Panc1 (cell line): Measurements from ENCODE around the gene TNP1. TPM values are rescaled to one million over a fixed set of nuclear protein-coding genes. Genes with fewer than 3 reads are reported as not detected.

Experiments
- ATAC-seq: fragments of 200-7000 bp; cut with Tn5 transposase; 2 replicates; pipeline ENCODE4 v1.9.1; 2020; ENCODE audit warnings: mild to moderate bottlenecking, moderate library complexity
- BruUV-seq: library from RNA; stranded (reverse); fragments of 400-500 nt; replicated peaks from 2 replicates; lab custom pipeline; 2021; lab: Mats Ljungman, UMichigan
- CTCF ChIA-PET: fragments of 300-600 bp; sonication (Branson Sonifier 250); formaldehyde crosslinking; loops from one replicate; lab custom pipeline; 2022; ENCODE audit warnings: antibody characterized with exemption; lab: Charles Lee
- POLR2A ChIA-PET: fragments of 300-600 bp; sonication (Branson Sonifier 250); formaldehyde crosslinking; loops from one replicate; lab custom pipeline; 2022; ENCODE audit warnings: antibody characterized with exemption; lab: Charles Lee
- DNase-seq: peaks from one replicate; pipeline ENCODE4 v3.0.0-alpha.2; 2010; ENCODE audit warnings: low read depth, low spot score
- H3K27ac ChIP-seq: 2 replicates; pipeline ENCODE4 v1.5.1; 2011; ENCODE audit warnings: mild to moderate bottlenecking, low read length, inconsistent platforms
- H3K27me3 ChIP-seq: fragments of 200-500 bp; sonication (Bioruptor generic); 2 replicates; pipeline ENCODE4 v1.6.0; 2014; ENCODE audit warnings: low read length, inconsistent platforms; ENCODE audit not compliant: control insufficient read depth, insufficient read depth
- H3K36me3 ChIP-seq: fragments of 200-500 bp; sonication (Bioruptor generic); 2 replicates; pipeline ENCODE4 v1.5.1; 2014; ENCODE audit warnings: inconsistent platforms, mild to moderate bottlenecking, low read length, moderate library complexity; ENCODE audit not compliant: control insufficient read depth, insufficient read depth
- H3K4me1 ChIP-seq: 2 replicates; pipeline ENCODE4 v1.5.1; 2011; ENCODE audit warnings: inconsistent platforms, mild to moderate bottlenecking, low read length, moderate library complexity; ENCODE audit not compliant: control insufficient read depth, insufficient read depth
- H3K4me3 ChIP-seq, 2 experiments: 2 replicates each; pipeline ENCODE4 v1.5.1; 2011 to 2012; ENCODE audit warnings: low read depth in 2 of 2, low read length in 2 of 2, mild to moderate bottlenecking in 2 of 2, inconsistent platforms in 1 of 2, moderate library complexity in 1 of 2
- H3K9me3 ChIP-seq: fragments of 200-500 bp; sonication (Bioruptor generic); 2 replicates; pipeline ENCODE4 v1.5.1; 2014; ENCODE audit warnings: low read depth, mild to moderate bottlenecking, inconsistent platforms, low read length, moderate library complexity; ENCODE audit not compliant: control insufficient read depth, insufficient read depth
- CTCF ChIP-seq: fragments of 450-650 bp; IDR thresholded peaks from 2 replicates; pipeline ENCODE4 v1.5.1; 2017; ENCODE audit warnings: mild to moderate bottlenecking
- POLR2AphosphoS5 ChIP-seq: IDR thresholded peaks from 2 replicates; pipeline ENCODE4 v1.6.1; 2012; ENCODE audit warnings: mild to moderate bottlenecking, low read depth, low read length, moderate library complexity
- REST ChIP-seq, 2 experiments: IDR thresholded peaks; 2 replicates each; pipeline ENCODE4 v1.6.1; 2011 to 2012; ENCODE audit warnings: low read depth in 2 of 2, control low read depth in 1 of 2, low read length in 1 of 2, mild to moderate bottlenecking in 1 of 2, moderate library complexity in 1 of 2; ENCODE audit not compliant: insufficient read depth in 1 of 2
- SIN3A ChIP-seq: IDR thresholded peaks from 2 replicates; pipeline ENCODE4 v1.6.1; 2012; ENCODE audit warnings: low read depth, mild to moderate bottlenecking, low read length, moderate library complexity, borderline replicate concordance; ENCODE audit not compliant: insufficient read depth
- TCF7L2 ChIP-seq: IDR thresholded peaks from 2 replicates; pipeline ENCODE4 v1.6.1; 2011; ENCODE audit warnings: mild to moderate bottlenecking, low read depth, low read length, inconsistent platforms
- in situ Hi-C: cut with HindIII; loops from 2 replicates; pipeline ENCODE4 v1.10.0; 2016; ENCODE audit warnings: low sequenced_read_pairs, low pct_unique_long_range_greater_than_20kb
- intact Hi-C: fragments of 100-400 bp; cut with micrococcal nuclease; formaldehyde crosslinking; loops from one replicate; pipeline ENCODE4 v1.10.0; 2022; ENCODE audit not compliant: unreplicated experiment
- total RNA-seq: library from RNA; stranded (reverse); gene quantifications from one replicate; pipeline ENCODE4 v1.2.1, GENCODE V29; 2021; ENCODE audit not compliant: unreplicated experiment

Gene TNP1
- total RNA-seq, 1 experiment from 2014 or later: not detected

GRCh38 chr2:216881411-216881810 lies 21.5 kb upstream of the TNP1 start:
- in situ Hi-C loops (no loop called here), intact Hi-C loops (no loop called here)
- no peak for DNase-seq
- Histone ChIP-seq H3K4me1 (no peaks in the 10 kb centered on the region), H3K27me3 (no peaks in the 10 kb centered on the region), H3K9me3 (no peaks in the 10 kb centered on the region), H3K4me3 (no peak overlapping the region), H3K27ac (no peak overlapping the region), H3K36me3 (no peaks in the 10 kb centered on the region)
- BruUV-seq: no TSS peak
- POLR2A ChIA-PET: no interaction called here
- CTCF ChIA-PET: no interaction called here
- no peak for TF ChIP-seq SIN3A
- TF ChIP-seq CTCF: no peak
- TF ChIP-seq TCF7L2: no peak
- TF ChIP-seq REST (IDR thresholded peaks at IDR 0.05; ENCODE audit: insufficient read depth in 1 of 2, low read depth in 2 of 2, low read length in 1 of 2): no peak
- no peak for TF ChIP-seq POLR2AphosphoS5
- ATAC-seq: no peak

GRCh38 chr2:216880509-216881184 lies 20.8 kb upstream of the TNP1 start:
- in situ Hi-C loops (no loop called here), intact Hi-C loops (no loop called here)
- ChIA-PET CTCF (no interaction called here), POLR2A (no interaction called here)
- DNase-seq (no peak), ATAC-seq (no peak)
- no peaks in the 10 kb centered on the region for H3K9me3 ChIP-seq
- H3K27me3 ChIP-seq: no peaks in the 10 kb centered on the region
- TF ChIP-seq REST (IDR thresholded peaks at IDR 0.05; ENCODE audit: insufficient read depth in 1 of 2, low read depth in 2 of 2, low read length in 1 of 2): no peak
- TF ChIP-seq CTCF: no peak
- TF ChIP-seq SIN3A: no peak
- no peak for TF ChIP-seq POLR2AphosphoS5
- no peak for TF ChIP-seq TCF7L2
- H3K4me3 ChIP-seq: no peak overlapping the region
- no peaks in the 10 kb centered on the region for H3K4me1 ChIP-seq
- H3K27ac ChIP-seq: no peak overlapping the region
- no TSS peak for BruUV-seq
- H3K36me3 ChIP-seq: no peaks in the 10 kb centered on the region
